ENCODE results near the gene UTF1.
"Not testable (repeated sequence)": the region's sequence is repeated elsewhere in the genome, so short reads cannot be mapped to it uniquely, and the experiment has no call there.

Gene UTF1

DNA sequence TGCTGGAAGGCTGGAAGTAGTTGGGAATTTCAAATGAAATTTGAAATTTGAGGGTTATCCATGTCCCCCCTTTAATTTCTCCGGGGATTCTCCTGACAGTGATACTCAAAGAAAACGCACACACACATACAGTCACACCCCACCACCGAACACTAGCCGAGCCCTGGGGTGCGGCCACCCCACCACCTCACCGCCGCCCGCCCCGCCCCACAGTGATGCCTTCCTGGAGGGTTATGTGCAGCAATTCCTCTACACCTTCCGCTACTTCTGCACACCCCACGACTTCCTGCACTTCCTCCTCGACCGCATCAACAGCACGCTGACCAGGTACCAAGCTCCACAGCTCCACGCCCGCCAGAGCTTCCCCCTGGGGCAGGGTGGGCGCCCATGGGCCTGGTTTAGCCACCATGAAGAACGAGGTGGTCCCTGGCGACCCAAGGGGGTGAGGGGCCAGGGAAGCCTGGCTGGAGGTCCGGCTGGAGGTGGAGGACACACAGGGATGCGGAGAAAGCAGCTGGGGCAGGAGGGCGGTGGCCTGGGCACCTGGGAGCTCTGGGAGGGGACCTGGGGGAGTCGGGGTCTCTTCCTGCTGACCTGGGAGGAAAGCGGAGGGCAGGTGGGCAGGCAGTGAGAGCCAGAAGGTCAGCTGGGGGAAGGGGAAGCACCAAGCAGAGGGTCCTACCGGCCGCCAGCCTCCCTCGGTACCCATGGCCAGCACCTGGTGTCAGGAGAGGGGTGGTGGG, 19.4 kb upstream of the UTF1 start:
- no peak for DNase-seq

DNA sequence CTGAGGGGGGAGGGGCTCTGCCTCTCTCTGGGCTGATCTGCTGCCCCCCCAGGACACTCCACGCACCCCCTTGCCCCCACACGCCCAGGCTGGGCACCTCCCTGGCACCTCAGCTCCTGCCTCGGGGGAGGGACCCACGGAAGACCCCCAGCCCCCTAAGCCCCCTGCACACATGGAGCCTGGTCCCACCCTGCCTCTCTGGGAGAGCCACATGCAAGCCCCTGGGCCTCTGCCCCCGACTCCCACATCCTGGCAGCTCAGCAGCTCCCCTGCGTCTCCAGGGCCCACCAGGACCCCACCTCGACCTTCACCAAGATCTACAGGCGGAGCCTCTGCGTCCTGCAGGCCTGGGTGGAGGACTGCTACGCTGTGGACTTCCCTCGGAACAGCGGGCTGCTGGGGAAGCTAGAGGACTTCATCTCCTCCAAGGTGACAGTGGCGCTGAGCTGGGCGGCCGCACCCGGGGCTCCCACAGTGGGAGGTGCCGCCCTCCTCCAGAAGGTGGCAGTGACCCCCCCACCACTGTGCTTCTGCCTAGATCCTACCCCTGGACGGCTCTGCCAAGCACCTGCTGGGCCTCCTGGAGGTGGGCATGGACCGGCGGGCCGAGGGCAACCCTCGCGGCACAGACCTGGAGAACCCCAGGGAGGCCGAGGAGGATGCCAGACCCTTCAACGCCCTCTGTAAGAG, 18.7 kb upstream of the UTF1 start:
- no peak for DNase-seq

DNA sequence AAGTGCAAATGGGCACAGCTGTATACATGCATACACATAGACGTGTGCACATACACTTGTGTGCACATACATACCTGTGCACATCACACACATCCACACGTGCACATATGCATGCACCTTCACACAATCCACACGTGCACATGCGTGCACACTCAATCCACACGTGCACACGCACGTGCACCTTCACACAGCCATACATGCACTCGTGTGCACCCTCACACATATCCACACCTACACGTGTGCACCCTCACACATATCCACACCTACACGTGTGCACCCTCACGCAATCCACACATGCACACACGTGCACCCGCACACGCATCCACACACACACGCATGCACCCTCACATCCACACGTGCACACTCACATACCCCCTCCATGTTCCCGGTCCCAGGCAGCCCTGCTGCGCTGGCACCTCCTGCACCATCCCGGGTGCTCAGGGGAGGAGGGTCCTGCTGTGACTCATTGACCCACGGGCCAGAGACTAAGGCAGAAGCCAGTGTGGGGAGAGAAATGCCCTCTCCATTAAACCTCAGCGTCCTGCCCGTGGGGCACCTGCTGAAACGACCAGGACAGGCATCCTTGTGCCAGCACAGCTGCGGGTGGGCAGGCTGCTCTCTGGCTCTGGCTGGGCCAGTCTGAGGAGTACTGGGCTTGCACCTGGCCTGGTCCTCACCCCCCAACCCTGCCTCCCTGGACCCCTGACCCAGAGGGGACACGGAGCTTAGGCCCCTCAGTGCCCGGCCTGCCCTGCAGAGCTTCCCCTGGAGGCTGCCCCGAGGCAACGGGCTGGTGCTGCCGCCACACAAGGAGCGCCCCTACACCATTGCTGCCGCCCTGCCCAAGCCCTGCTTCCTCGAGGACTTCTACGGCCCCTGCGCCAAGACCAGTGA, 17.8 kb upstream of the UTF1 start:
- no peak for DNase-seq

DNA sequence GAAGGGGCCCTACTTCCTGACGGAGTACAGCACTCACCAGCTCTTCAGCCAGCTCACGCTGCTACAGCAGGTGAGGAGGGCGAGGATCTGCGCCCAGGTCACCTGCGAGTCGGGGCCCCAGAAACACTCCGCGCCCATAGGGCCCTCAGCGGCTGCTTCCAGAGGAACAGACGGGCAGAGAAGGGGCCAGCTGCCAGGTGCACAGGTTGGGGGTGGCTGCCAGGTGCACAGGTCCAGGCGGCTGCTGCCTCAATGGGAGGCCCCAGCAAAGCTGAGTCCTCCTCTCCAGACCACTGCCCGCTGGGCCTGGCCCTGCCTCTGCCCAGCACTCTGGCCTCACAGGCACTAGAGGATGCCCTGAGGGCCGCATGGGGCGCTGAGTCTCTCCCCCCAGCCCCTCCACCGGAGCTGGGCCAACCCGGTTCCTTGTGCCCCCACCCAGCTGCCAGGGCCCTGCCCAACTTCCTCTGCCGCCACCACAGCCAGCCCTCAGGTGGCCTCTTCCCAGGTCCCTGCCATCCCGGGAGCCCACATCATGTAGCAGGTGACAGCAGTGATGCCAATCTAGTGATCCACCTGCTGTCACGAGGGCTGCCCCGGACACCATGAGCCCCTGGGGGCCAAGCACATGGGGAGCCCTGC, 17.0 kb upstream of the UTF1 start:
- DNase-seq, result no peak

DNA sequence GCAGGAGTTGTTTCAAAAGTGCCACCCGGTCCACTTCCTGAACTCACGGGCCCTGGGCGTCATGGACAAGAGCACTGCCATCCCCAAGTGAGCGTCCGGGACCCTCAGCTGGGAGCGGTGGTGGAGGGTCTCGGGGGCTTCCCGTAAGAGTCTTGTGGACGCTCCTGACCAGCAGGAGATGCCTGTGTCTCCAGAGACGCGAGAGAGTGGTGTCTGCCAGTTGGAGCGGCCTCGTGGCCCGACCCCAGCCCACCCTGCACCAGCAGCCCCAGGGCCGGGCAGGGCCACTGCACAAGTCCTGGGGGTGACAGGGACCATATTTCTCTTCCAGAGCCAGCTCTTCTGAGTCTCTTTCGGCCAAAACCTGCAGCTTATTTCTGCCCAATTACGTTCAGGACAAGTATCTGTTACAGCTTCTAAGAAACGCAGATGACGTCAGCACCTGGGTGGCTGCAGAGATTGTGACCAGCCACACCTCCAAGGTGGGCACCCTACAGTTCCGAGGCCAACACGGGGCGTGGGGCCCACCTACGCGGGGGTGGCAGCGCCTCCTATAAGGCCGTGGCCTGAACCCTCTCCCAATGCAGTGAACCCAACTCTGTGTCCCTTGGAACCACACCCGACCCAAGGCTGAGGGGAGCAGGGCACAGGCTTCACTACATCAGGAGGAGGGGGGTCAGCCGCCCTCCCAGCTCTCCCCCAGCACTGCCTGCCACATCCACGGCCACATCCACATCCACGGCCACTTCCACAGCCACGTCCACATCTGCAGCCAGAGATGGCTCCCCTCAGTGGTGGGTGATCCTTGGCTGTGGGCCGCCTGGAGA, 16.2 kb upstream of the UTF1 start:
- no peak for DNase-seq

DNA sequence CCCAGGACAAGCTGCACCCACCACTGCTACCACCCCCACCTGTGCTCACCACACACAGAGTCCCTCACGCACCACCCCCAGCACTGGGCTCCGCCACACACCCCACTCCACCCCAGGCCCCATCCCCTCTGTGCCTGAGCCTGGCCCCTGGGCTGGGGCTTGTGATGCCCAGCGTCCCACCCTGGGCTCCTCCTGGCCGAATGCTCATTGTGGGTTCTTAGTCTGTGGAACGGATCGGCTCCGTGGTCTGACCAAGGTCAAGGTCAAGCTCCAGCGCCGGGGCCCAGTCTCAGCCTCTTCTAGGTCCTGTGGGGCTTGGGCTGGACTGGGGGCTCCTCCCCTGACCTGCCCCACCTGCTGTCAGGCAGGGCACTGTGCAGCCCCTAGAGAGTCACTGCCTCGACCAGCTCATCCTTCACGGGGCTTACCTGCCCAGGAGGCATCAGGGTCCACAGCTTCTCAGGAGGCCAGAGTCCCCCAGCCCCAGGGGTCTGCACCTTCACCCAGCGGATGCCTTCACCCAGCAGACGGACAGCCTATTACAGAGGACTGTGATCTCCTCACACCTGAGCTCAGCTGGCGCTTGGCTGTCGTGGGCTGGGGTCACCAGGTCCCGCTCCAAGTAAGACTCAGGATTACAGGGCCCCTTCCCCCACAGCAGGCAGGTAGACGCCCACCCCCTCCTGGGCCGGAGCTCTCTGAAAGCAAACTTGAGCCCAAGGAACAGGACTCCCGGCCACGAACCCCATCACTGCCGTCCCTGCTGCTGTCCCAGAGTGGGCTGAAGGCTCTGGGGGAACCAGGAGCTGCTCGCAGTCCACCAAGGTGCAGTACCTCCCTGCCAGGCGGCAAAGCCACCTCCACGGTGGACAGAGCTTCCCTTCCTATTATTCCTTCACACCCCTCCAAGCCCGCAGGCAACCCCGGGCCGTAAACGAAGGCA, 15.3 kb upstream of the UTF1 start:
- DNase-seq, result no peak

DNA sequence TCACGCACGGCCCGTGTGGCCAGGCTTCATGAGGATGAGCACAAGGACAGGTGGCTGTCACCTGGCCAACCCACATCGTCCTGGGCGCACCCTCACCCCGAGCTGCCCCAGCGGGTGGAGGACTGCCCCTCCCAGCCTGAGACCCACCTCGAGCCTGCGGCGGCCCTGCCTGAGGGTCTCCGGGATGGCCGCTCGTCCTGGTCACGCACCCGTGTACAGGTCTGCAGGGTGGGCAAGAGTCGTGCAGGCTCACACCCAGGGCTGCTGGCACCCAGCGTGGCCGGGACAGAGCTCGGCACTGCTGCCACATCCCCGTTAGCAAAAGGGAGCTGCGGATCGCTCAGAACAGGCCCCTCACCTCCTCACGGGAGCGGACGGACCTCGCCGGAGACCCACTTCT, 14.4 kb upstream of the UTF1 start:
- no peak for DNase-seq

DNA sequence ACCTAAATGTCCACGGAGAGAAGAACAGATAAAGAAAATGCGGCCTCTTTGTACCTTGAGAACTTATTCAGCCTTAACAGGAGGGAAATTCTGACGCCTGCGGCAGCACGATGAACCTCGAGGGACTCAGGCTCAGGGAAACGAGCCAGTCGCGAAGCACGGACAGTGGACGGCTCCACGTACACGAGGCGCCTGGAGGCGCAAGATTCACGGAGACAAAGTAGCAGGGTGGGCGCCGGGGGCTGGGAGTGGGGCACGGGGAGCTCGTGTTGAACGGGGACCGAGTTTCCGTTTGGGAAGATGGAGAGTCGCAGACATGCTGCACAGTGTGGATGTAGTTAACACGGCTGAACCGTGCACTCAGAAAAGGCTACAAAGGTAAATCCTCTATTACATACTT, 13.2 kb upstream of the UTF1 start:
- DNase-seq, result no peak

DNA sequence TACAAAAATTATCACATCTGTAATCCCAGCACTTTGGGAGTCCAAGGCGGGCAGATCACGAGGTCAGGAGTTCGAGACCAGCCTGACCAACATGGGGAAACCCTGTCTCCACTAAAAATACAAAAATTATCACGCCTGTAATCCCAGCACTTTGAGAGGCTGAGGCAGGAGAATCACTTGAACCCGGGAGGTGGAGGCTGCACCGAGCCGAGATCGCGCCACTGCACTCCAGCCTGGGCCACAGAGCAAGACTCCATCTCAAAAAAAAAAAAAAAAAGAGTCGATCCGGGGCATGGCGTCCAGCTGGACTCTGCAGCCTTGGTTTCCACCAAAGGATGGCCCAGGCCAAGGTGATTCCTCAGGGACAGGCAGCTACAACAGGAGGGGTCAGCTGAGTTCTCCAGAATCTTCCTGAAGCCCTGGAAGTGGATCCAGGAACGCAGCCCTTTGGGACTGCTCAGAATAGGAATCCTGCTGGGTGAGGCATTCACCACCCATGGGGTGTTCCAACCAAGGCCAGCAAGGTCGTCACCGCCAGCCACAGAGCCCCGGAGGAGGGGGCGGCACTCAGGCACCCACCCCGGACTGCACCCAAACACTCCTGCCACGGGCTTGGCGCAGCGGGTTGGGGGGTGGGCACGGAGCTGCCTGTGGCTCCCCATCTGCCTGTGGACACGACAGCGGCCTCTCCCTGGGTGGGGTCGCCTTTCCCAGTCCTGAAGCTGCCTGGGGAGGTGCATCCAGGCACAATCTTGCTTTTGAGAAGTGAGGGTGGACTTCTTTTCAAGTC, 12.0 kb upstream of the UTF1 start:
- DNase-seq, result no peak

DNA sequence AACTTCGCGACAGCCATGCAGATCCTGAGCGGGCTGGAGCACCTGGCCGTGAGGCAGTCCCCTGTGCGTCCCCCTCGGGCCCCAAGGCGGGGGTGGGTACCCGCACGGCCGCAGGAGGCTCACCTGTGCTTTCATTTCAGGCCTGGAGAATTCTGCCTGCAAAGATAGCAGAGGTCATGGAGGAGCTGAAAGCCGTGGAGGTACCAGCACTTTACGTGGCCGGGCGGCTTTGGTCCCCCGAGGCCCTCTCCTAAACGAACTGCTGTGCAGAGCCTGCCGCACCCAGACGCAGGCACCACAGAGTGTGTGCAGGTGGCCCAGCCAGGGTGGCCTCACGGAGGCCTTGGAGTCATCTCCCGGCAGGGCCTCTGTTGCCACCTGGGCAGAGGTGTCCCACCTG, 11.1 kb upstream of the UTF1 start:
- DNase-seq, result no peak

DNA sequence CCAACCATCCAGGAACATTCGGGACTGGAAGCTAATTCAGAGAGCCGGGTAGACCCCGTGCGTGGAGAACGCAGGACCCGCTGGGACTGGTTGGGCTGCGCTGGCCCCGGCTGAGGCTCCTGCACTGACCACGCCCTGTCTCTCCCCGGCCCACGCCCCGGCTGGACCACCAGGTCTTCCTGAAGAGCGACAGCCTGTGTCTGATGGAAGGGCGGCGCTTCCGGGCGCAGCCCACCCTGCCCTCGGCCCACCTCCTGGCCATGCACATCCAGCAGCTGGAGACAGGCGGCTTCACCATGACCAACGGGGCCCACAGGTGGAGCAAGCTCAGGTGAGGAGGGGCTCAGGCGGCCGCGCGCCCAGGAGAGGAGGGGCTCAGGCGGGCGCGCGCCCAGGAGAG, 10.2 kb upstream of the UTF1 start:
- no peak for DNase-seq

DNA sequence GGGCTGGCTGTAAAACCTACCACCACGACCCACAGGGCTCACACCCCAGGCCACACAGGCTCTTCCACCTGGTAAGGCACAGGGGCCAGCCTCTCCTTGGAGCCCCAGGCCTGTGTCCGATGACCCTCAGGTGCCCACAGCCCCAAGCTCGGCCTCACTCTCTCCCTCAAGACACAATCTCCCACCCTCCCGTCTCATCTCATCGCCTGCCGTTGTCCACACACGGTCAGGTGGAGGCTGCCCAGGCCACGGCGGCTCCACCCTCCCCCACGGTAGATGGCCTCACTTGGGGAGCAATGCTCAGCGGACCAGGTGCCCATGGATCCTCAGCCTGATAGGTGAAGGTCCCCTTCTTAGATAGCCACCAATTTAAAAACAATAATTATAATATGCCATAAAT, 8.7 kb upstream of the UTF1 start:
- DNase-seq, result no peak

DNA sequence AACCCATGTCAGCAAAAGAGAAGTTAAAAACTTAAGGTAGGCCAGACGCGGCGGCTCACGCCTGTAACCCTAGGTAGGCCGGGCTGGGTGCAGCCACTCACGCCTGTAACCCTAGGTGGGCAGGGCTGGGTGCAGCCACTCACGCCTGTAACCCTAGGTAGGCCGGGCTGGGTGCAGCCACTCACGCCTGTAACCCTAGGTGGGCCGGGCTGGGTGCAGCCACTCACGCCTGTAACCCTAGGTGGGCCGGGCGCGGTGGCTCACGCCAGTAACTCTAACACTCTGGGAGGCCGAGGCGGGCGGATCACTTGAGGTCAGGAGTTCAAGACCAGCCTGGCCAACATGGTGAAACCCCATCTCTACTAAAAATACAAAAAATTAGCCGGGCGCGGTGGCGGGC, 8.3 kb upstream of the UTF1 start:
- not testable (repeated sequence) for DNase-seq

DNA sequence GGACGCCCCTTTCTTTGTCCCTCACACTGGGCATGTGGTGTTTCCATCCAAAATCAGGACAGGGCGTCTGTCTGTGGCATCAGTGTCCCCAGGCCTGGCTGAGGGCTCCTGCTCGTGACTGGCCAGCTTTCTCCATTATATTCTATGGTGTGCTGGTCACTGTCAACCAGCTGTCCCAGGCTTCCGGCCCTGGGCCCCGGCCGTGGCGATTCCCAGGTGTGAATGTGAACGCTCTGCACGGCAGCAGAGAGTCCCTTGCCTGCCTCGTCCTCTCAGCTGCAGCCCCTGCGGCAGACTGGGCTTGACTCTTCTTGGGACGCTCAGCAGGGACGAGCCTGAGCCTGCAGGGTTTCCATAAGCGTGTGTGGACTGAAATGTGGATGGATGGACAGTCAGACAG, 5.9 kb upstream of the UTF1 start:
- DNase-seq, result no peak

DNA sequence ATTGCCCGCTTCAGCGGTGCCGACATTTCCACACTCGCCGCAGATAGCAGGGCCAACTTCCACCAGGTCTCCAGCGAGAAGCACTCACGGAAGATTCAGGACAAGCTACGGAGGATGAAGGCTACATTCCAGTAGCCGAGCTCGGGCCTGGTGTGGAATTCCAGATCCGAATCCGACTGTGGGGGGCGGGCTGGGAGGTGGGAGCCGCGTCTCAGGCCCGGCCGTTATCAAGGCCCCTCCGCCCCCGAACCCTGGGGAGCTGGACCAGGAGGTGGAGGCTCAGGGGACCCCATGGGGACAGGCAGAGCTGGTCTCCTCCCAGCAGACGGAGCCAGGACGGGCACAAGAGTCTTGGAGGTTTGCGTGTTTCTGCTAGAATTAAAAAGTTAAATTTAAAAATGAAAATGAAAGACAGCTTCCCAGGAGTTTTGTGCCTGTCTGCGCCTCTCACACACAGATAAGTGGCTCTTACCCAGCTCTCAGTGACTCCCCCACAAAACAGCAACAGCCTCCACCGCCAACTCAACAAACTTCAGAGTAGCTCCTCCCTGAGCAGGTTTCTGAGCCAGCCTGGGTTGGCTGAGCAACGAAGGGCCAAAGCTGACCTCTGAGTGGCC, 5.2 kb upstream of the UTF1 start:
- DNase-seq, result no peak

DNA sequence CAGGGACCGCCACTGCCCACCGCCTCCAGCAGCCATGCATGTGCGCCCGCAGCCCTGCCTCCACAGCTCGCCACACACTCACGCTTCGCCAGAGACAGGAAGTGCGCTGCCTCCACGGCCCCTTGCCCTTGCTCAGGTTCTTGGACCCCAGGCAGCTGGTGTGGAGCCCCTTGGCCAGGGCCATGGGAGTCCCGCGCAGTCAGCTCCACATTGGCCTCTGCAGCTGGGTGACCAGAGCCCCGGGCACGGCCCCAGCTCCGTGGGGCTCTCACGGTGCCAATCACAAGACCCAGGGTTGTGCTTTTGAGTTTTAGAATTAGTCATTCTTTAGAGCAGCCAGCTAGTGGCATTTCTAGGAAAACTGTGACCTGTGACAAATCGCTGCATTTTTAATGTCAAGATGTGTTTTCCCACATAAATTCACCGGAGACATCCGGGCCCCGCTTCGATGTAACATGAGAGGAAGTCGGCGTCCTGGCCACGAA, 4.3 kb upstream of the UTF1 start:
- no peak for DNase-seq

DNA sequence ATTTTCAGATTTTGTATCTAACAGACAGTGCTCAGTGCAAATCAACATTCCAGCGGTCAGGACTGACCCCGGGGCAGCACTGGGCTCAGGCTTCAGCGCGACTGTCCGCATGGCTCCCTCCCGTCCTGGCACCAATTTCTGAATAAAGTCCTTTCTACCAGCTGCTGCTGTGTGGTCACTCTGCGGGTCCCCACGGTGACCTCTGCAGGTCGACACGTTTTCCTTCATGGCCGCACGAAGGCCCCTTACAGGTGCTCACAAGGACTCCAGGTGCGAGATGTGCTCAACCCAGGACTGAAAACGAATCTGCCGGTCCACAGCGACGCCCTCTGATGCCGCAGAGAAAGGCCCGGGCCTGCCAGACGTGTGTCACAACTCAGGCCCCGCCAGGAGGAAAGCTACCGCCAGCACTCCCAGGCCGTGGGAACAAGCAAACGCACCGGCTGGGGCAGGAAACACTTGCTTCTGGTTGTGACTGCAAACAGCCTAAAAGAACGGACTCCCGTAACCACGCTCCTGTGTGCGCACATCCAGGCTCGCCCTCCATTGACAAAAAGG, 3.7 kb upstream of the UTF1 start:
- DNase-seq, result no peak

DNA sequence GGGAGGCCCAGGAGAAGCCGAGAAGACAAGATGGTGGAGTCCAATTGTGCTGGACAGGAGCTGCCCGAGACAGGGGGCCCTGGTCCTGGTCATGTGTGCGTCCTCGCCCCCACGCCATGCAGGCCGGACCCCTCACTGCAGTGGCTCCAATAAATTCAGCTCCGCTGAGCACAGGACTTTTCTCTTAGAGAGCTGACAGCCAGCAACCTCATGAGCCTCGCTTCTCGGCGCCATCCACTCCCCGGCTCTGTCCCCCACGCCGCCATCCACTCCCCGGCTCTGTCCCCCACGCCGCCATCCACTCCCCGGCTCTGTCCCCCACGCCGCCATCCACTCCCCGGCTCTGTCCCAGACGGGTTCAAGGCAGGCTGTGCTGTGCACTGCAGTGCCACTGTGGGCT, 2.8 kb upstream of the UTF1 start:
- no peak for DNase-seq

DNA sequence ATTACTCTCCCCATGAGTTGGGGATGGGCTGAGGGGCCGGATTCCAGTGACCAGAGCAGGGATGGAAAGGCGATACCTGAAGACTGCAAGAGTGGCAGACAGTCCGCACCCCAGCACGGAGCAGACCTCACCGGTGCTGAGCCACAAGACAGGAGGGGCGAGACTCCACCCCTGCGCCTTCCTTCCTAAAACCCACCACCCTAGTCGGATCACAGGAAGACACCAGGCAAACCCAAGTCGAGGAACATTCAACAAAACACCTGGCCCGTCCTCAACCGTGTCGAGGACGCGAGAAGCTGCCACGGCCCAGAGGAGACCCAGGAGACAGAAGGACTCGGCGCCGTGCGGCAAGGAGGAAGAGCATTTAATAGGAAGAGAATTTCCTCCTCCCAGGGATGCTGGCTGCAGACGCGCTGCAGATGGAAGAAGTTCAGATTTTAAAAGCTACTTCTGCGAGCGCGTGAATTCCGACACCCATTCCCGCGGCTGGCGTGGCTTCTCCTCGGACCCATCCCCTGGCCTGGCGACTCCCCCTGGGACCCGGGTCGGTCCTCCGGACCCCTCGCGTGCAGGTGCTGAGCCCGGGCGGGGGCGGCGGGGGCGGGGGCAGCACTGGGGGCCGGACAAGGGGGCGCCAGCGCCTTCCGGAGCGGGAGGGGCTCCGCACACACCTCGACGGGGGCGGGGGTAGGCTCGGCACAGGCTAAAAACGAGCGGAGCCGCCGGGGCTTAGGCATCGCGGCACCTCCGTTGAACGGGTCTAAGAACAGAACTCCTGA, 563 bp upstream of the UTF1 start:
- no peak for DNase-seq

Measured in NCI-H748 treated with DMSO at 0.1 percent for 48 hours (cell line).